ENCODE data around the gene PAPSS1. TPM values are rescaled to one million over a fixed set of nuclear protein-coding genes. Genes with fewer than 3 reads are reported as not detected.

PAPSS1 gene
- polyA plus RNA-seq, 2 of the 4 experiments (the other 2 are of a cell fraction), result 47.3 to 52.5 TPM

GRCh38 chr4:107708225-107708624 is 11.8 kb downstream of the PAPSS1 start:
- CTCF ChIA-PET, result no interaction called here
- TF ChIP-seq CBX2 (IDR thresholded peaks at IDR 0.05; ENCODE audit: borderline replicate concordance, low read depth), result no peak
- TF ChIP-seq SREBF2 (IDR thresholded peaks at IDR 0.05), result no peak
- TF ChIP-seq FOXS1 (CRISPR knock-in tag; IDR thresholded peaks at IDR 0.05), result no peak
- TF ChIP-seq SMC3 (IDR thresholded peaks at IDR 0.05), result no peak
- no peak for TF ChIP-seq E2F6 (IDR thresholded peaks at IDR 0.05; ENCODE audit: borderline replicate concordance, low read depth)
- no peak overlapping the region for H3K4me2 ChIP-seq

GRCh38 chr4:107705742-107706556 is 14.1 kb downstream of the PAPSS1 start:
- Histone ChIP-seq H3K4me2 (no peak overlapping the region), H3K27ac (no peak overlapping the region), H3K4me3 (no peak overlapping the region), H3K9me3 (peaks cover 29% of the 10 kb centered on the region), H3K4me1 (no peaks in the 10 kb centered on the region)
- DNase-seq (ENCODE audit: low read depth in 1 of 2, low spot score in 1 of 2) (no peak), FAIRE-seq (no peak), ATAC-seq (no peak)
- POLR2A ChIA-PET, result no interaction called here
- 81% methylated on average over 1 of the region's 1 CpG for WGBS (ENCODE audit: missing lambda C conversion rate)
- TF ChIP-seq MAX (IDR thresholded peaks at IDR 0.05), result no peak
- TF ChIP-seq ATOH8 (CRISPR knock-in tag; IDR thresholded peaks at IDR 0.05; ENCODE audit: low read depth), result no peak
- TF ChIP-seq FOSB (CRISPR knock-in tag; IDR thresholded peaks at IDR 0.05), result no peak
- no peak for TF ChIP-seq TP53 (CRISPR knock-in tag; IDR thresholded peaks at IDR 0.05)
- TF ChIP-seq SMC3 (IDR thresholded peaks at IDR 0.05), result no peak
- no peak for TF ChIP-seq CHD4 (IDR thresholded peaks at IDR 0.05; ENCODE audit: borderline replicate concordance)
- no peak for TF ChIP-seq PBX3 (IDR thresholded peaks at IDR 0.05)
- TF ChIP-seq MYC (IDR thresholded peaks at IDR 0.05; ENCODE audit: borderline replicate concordance, low read length), result no peak
- TF ChIP-seq USF2 (IDR thresholded peaks at IDR 0.05), result no peak
- TF ChIP-seq MAFK (IDR thresholded peaks at IDR 0.05; ENCODE audit: partially characterized antibody), result no peak
- no peak for TF ChIP-seq CBX8 (IDR thresholded peaks at IDR 0.05)
- TF ChIP-seq CHD2 (IDR thresholded peaks at IDR 0.05; ENCODE audit: low read length, partially characterized antibody), result no peak
- TF ChIP-seq TFCP2L1 (CRISPR knock-in tag; IDR thresholded peaks at IDR 0.05), result no peak
- no peak for TF ChIP-seq GATA3 (IDR thresholded peaks at IDR 0.05; ENCODE audit: borderline replicate concordance)
- CTCF ChIA-PET, result no interaction called here

More at GRCh38 chr4:107708225-107708624, 11.8 kb downstream of the PAPSS1 start:
- ATAC-seq (no peak), FAIRE-seq (no peak), DNase-seq (ENCODE audit: low read depth in 1 of 2, low spot score in 1 of 2) (no peak)
- Histone ChIP-seq H3K9me3 (peaks cover 29% of the 10 kb centered on the region), H3K27ac (no peak overlapping the region), H3K4me3 (no peak overlapping the region), H3K4me1 (no peaks in the 10 kb centered on the region)
- POLR2A ChIA-PET, result no interaction called here

GRCh38 chr4:107701565-107701964 is 18.5 kb downstream of the PAPSS1 start:
- Histone ChIP-seq H3K4me3 (no peak overlapping the region), H3K4me1 (no peaks in the 10 kb centered on the region), H3K9me3 (peaks cover 21% of the 10 kb centered on the region), H3K4me2 (no peak overlapping the region), H3K27ac (no peak overlapping the region)
- WGBS (ENCODE audit: missing lambda C conversion rate), result 86% methylated on average over 1 of the region's 1 CpG
- no peak for DNase-seq (ENCODE audit: low read depth in 1 of 2, low spot score in 1 of 2)
- ChIA-PET CTCF (no interaction called here), POLR2A (no interaction called here)
- no peak for FAIRE-seq
- TF ChIP-seq NFE2L2 (conservative IDR thresholded peaks at IDR 0.05; ENCODE audit: low read length) (no peak), CHD4 (IDR thresholded peaks at IDR 0.05; ENCODE audit: borderline replicate concordance) (no peak)
- no peak for ATAC-seq

Measured in A549 (cell line).